ENCODE results near the gene SIVA1. TPM values are rescaled to one million over a fixed set of nuclear protein-coding genes. Genes with fewer than 3 reads are reported as not detected.

SIVA1 gene
- total and polyA plus RNA-seq, 2 of the 8 experiments (the other 6 are each of a cell fraction or from before 2014, with no cell fraction given) = 123 to 589 TPM

- no peak for TF ChIP-seq CHD7 (IDR thresholded peaks at IDR 0.05; ENCODE audit: insufficient replicate concordance, low read length)
- TF ChIP-seq PHF8 (conservative IDR thresholded peaks at IDR 0.05; ENCODE audit: low read depth, low read length) = no peak
Measured at GRCh38 chr14:104749111-104749649, 3.8 kb upstream of the SIVA1 start (continued).
